Neural cell (in vitro differentiated cells): ENCODE results near the gene SYCN. TPM values are rescaled to one million over a fixed set of nuclear protein-coding genes. Genes with fewer than 3 reads are reported as not detected.

Experiments used
- H2AFZ ChIP-seq: fragments of 200-600, 300-800 bp; sonication (generic), shearing (Covaris generic); 2 replicates; pipeline ENCODE4 v1.6.0; 2014; ENCODE audit warnings: low read depth, mild to moderate bottlenecking, antibody characterized with exemption, low read length, moderate library complexity
- H3F3A ChIP-seq: fragments of 200-600 bp; shearing (Covaris generic); 2 replicates; pipeline ENCODE4 v1.6.1; 2016; ENCODE audit warnings: mild to moderate bottlenecking, moderate library complexity, mixed read lengths, antibody characterized with exemption, low read length; ENCODE audit not compliant: insufficient read depth, poor library complexity, severe bottlenecking
- H3K27ac ChIP-seq: fragments of 200-600, 300-800 bp; sonication (generic), shearing (Covaris generic); 2 replicates; pipeline ENCODE4 v1.5.1; 2014; ENCODE audit warnings: mild to moderate bottlenecking, low read length, moderate library complexity
- H3K27me3 ChIP-seq: fragments of 300-800, 200-600 bp; sonication (generic), shearing (Covaris generic); 2 replicates; pipeline ENCODE4 v1.6.0; 2014; ENCODE audit warnings: mild to moderate bottlenecking, low read depth, low read length, moderate library complexity; ENCODE audit not compliant: insufficient read depth
- H3K36me3 ChIP-seq: fragments of 300-800, 200-600 bp; sonication (generic), shearing (Covaris generic); 2 replicates; pipeline ENCODE4 v1.5.1; 2014; ENCODE audit warnings: mild to moderate bottlenecking, antibody characterized with exemption, low read length, moderate library complexity; ENCODE audit not compliant: insufficient read depth
- H3K4me2 ChIP-seq: fragments of 300-800, 200-600 bp; sonication (generic), shearing (Covaris generic); 2 replicates; pipeline ENCODE4 v1.6.0; 2014; ENCODE audit warnings: mild to moderate bottlenecking, low read length
- H3K4me3 ChIP-seq: fragments of 300-800, 200-600 bp; sonication (generic), shearing (Covaris generic); 2 replicates; pipeline ENCODE4 v1.5.1; 2014; ENCODE audit warnings: mild to moderate bottlenecking, low read length, moderate library complexity
- H3K79me2 ChIP-seq: fragments of 200-600 bp; shearing (Covaris generic); replicated peaks from 2 replicates; pipeline ENCODE4 v1.6.0; 2014; ENCODE audit warnings: mild to moderate bottlenecking, low read length, moderate library complexity; ENCODE audit not compliant: insufficient read depth
- H3K9ac ChIP-seq: fragments of 300-800, 200-600 bp; sonication (generic), shearing (Covaris generic); 2 replicates; pipeline ENCODE4 v1.6.1; 2016; ENCODE audit warnings: mild to moderate bottlenecking, low read length, mixed read lengths
- H3K9me2 ChIP-seq: fragments of 200-600 bp; shearing (Covaris generic); 2 replicates; pipeline ENCODE4 v1.6.1; 2016; ENCODE audit warnings: mild to moderate bottlenecking, low read length, mixed read lengths; ENCODE audit not compliant: insufficient read depth
- H3K9me3 ChIP-seq: fragments of 200-600, 300-800 bp; sonication (generic), shearing (Covaris generic); 2 replicates; pipeline ENCODE4 v1.6.1; 2016; ENCODE audit warnings: mild to moderate bottlenecking, mixed run types, low read length, moderate library complexity, mixed read lengths
- H4K20me1 ChIP-seq: fragments of 200-600 bp; shearing (Covaris generic); 2 replicates; pipeline ENCODE4 v1.6.1; 2016; ENCODE audit warnings: mild to moderate bottlenecking, mixed run types; ENCODE audit not compliant: insufficient read depth
- CTCF ChIP-seq: fragments of 450-650 bp; IDR thresholded peaks from 2 replicates; pipeline ENCODE4 v1.5.1; 2014; ENCODE audit warnings: antibody characterized with exemption, mild to moderate bottlenecking, moderate library complexity; ENCODE audit not compliant: poor library complexity, severe bottlenecking
- EP300 ChIP-seq: fragments of 450-650 bp; conservative IDR thresholded peaks from 2 replicates; pipeline ENCODE4 v1.6.1; 2014; ENCODE audit warnings: antibody characterized with exemption, mild to moderate bottlenecking, moderate library complexity; ENCODE audit not compliant: poor library complexity, severe bottlenecking
- EZH2 ChIP-seq: fragments of 200-600, 300-800 bp; shearing (Covaris generic), sonication (generic); IDR thresholded peaks from 2 replicates; pipeline ENCODE4 v1.6.1; 2014; ENCODE audit warnings: antibody characterized with exemption, low read length, borderline replicate concordance, mild to moderate bottlenecking; ENCODE audit not compliant: insufficient read depth, poor library complexity, severe bottlenecking
- MXI1 ChIP-seq: fragments of 450-650 bp; conservative IDR thresholded peaks from 2 replicates; pipeline ENCODE4 v1.6.1; 2014; ENCODE audit warnings: antibody characterized with exemption, mild to moderate bottlenecking; ENCODE audit not compliant: poor library complexity, severe bottlenecking
- POLR2AphosphoS5 ChIP-seq: IDR thresholded peaks from 2 replicates; pipeline ENCODE4 v1.6.1; 2012
- RAD21 ChIP-seq: fragments of 450-650 bp; conservative IDR thresholded peaks from 2 replicates; pipeline ENCODE4 v1.6.1; 2014; ENCODE audit warnings: antibody characterized with exemption, mild to moderate bottlenecking, moderate library complexity
- REST ChIP-seq: IDR thresholded peaks from 2 replicates; pipeline ENCODE4 v1.6.1; 2012; ENCODE audit warnings: borderline replicate concordance
- SMC3 ChIP-seq: fragments of 450-650 bp; conservative IDR thresholded peaks from 2 replicates; pipeline ENCODE4 v1.6.1; 2014; ENCODE audit warnings: antibody characterized with exemption, mild to moderate bottlenecking, moderate library complexity; ENCODE audit not compliant: poor library complexity
- TAF1 ChIP-seq: IDR thresholded peaks from 2 replicates; pipeline ENCODE4 v1.6.1; 2012; ENCODE audit warnings: low read depth
- polyA plus RNA-seq: library from polyadenylated mRNA; depleted of rRNA; stranded (reverse); fragments of >200 nt; gene quantifications from 2 replicates; pipeline ENCODE4 v1.2.3, GENCODE V29; 2014

Gene SYCN
- polyA plus RNA-seq, 1 donor from 2014 or later, result not detected

DNA sequence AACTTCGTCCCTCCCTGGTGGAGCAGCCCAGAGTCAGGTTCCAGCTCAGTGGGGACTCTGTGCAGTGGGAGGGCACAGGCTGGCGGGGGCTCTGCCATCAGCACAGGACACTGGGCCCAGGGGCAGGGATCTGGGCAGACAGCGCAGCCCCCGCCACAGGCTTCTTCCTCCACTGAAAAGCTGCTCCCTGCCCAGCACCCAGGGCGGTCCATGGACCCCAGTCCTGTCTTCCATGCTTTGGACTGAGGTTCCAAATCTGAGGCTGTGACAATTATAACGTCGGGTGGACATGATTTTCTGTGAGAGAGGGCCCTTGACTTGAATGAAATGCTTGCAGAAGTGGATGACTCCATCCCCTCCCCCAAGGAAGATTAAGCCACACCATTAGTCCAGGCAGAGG lies 28.5 kb downstream of the SYCN start:
- Histone ChIP-seq H3K9ac (no peak overlapping the region), H4K20me1 (no peaks in the 10 kb centered on the region), H3F3A (no peaks in the 10 kb centered on the region), H3K9me3 (no peaks in the 10 kb centered on the region), H3K27ac (no peak overlapping the region), H3K4me2 (no peak overlapping the region), H3K9me2 (no peaks in the 10 kb centered on the region), H3K36me3 (no peaks in the 10 kb centered on the region), H3K79me2 (no peaks in the 10 kb centered on the region), H2AFZ (no peak overlapping the region), H3K4me3 (no peak overlapping the region), H3K27me3 (no peaks in the 10 kb centered on the region)
- TF ChIP-seq SMC3, result no peak
- TF ChIP-seq EP300, result no peak
- no peak for TF ChIP-seq POLR2AphosphoS5
- TF ChIP-seq CTCF, result no peak
- TF ChIP-seq TAF1, result no peak
- TF ChIP-seq MXI1, result no peak
- no peak for TF ChIP-seq RAD21
- TF ChIP-seq REST, result no peak
- TF ChIP-seq EZH2, result no peak

- Histone ChIP-seq H3K27me3 (no peaks in the 10 kb centered on the region), H3K4me2 (no peak overlapping the region), H3K79me2 (no peaks in the 10 kb centered on the region), H3K9me3 (no peaks in the 10 kb centered on the region), H3F3A (no peaks in the 10 kb centered on the region), H4K20me1 (no peaks in the 10 kb centered on the region), H3K27ac (no peak overlapping the region), H3K9ac (no peak overlapping the region), H3K36me3 (no peaks in the 10 kb centered on the region), H3K4me3 (no peak overlapping the region), H3K9me2 (no peaks in the 10 kb centered on the region), H2AFZ (no peak overlapping the region)
- TF ChIP-seq SMC3 (no peak), EZH2 (no peak), TAF1 (no peak), RAD21 (no peak), REST (no peak), EP300 (no peak), POLR2AphosphoS5 (no peak), CTCF (no peak), MXI1 (no peak)
These were observed 29.2 kb downstream of the SYCN start for GRCh38 chr19:39174558-39175544.
